Measurements from ENCODE around the gene PRRT1B.
"Not testable (repeated sequence)": the region's sequence is repeated elsewhere in the genome, so short reads cannot be mapped to it uniquely, and the experiment has no call there.

PRRT1B gene

DNA sequence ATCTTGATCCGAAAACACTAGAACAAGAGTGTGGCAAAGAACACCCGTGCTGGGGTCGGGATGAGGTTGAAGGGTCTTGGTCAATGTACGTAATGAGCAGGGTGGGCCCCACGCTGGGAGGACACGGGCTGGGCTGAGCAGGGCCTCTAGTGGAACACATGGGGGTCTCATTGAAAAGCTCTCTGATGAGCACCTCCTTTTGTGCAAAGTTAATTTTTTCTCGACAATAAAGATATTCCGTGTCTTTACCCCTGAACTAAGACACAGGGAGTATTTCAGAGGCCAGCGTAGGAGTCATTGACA, 22.3 kb upstream of the PRRT1B start:
- DNase-seq, result no peak

DNA sequence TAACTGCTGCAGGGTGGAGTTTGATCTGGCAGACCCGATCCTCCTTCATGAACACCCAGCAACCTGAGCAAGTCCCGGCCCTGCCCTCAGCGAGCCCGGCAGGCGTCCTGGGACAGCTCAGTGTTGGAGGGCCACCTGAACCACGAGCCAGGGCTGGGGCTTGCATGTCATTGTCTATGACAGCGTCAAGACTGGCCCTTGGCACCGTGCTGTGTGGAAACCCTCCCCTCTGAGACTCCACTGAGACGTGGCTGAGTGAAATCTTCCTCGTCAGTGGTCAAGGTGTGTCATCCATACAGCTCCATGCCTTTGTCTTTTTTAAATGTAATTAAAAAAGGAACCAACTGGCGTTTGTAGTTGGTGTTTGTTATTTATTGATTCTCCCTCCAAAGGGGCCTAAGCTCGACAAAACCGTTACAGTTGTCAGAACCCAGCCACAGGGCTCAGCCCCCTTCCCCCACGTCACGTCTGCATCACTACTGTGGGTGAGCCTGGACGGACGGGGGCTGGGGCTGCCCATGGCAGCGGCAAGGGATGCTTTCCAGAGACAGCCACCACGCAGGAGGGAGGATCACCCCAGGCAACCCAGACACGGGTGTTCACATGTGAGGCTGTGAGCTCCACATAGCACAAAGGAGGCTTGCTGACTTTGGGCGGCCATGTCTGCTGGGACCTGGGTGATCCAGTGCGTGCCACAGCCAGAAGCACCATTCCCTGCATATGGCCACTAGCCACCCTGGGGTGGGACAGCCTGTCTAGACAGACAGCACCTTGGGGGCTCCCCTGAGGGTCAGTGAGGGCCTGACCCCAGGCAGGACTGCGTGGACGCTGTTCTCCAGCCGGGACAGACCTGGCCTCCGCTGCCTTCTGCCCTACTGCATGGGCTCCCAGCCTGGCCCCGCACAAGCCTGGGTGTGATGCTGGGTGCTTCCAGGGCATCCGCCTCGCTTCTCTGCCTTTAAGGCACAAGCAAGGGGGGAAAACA, 21.6 kb upstream of the PRRT1B start:
- DNase-seq, result no peak

DNA sequence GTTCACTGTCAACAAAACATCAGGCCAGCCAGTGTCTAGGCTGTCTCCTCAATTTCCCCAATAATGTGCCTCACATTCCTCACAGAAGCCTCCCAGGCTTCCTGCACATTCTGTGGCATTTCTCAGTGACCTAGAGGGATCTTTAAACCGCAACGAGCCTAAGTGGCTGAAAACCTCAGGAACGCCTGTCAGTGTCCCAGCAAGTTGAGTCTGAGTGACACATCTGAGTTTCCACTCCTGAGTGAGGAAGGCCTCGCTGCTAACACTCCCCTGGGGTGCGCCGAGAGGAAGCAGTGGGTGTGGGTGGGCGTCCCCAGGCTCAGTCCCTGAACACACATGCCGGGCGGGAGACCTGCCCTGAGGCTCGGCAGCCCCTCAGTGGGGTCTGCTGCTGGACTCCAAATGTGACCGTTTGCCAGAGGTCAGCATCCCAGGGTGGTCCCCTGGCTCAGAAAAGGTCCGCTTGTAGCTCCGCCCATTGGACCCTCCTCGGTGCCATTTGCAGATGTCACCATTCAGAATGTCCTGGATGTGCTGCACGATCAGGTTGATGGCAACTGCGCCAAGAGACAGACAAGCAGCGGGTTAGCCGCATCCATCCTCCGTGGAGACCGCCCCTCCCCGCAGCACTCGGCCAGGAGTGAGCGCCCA, 20.5 kb upstream of the PRRT1B start:
- no peak for DNase-seq

DNA sequence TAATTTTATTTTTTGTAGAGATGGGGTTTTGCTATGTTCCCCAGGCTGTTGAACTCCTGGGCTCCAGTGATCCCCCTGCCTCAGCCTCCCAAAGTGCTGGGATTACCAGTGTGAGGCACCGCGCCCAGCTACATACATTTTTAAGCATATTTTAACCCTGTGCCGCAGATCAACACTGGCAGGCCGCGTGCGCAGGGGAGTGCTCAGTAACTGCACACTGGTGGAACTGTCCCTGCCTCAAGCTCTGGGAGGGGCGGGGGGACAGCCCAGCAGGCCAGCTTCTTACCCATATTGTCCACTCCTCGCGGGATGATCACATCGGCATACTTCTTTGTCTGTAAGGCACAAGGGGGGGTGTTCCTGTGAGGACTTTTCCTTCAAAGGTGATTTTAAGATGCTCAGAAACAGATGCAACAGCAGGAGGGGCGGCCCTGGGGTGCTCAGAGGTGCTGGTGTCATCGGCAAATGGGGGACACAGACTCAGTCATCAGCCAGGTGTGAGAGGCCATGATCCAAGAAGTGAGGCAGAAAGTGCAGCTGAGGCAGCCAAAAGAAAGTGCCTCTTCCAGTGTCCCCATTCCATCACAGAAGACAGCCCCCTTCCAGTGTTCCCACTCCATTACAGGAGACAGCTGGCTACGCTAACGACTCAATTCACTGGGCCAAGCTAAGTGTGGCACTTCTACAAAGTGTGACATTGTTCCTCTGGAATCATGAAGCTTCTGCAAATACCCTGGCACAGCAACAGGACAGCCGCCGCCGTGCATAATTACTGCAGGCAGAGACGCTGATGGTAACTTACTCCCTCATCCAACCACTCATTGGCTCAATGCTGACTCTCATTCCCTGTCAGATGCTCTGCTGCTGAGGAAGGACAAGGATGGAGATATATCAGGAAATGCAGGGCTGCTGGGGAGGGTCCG, 19.4 kb upstream of the PRRT1B start:
- DNase-seq, result no peak

DNA sequence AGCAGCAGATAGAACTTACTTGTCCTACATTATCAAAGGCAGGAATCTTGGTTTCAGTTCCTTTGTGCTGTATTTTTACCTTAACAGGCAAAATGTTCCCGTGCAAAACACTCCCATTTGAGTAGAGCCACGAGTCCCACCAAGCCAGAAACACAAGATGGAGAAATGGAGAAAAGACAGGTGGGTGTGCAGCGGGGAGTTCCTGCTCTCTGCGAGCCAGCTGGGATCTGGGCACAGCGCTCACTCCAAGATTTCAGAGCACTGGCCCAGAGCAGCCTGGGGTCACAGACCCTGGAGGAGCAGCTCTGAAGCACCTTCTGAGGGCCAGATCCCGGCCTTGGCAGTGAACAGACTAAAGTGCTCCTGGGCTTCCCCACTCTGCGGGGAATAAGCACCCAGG, 17.1 kb upstream of the PRRT1B start:
- no peak for DNase-seq

DNA sequence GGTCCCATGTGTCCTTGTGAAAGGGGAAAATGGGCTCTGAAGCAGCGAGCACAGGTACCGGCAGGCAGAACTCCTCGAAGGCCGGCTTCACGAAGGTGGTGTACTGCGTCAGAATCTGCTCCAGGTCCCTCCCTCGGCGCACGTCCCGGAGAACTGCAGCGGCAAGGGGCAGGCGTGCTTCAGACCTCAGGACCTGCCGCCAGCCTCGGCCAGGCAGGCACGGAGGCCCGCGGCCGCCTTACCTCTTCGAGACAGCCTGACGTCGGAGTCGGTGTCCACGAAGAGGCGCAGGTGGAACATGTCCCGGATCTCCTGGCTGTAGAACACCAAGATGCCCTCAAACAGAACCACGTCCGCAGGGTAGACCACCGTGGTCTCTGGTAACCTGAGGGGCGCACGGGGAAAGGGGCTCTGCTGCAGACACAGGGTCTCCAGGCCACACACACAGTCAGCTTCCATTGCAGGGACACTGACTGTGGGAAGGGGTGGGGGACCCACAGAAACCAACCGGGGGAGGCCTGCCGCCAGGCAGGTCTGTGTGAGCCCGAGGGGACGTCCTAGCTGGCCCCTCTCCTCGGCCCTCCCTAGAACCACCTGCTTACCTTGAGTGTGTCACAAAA, 16.3 kb upstream of the PRRT1B start:
- DNase-seq, result no peak

DNA sequence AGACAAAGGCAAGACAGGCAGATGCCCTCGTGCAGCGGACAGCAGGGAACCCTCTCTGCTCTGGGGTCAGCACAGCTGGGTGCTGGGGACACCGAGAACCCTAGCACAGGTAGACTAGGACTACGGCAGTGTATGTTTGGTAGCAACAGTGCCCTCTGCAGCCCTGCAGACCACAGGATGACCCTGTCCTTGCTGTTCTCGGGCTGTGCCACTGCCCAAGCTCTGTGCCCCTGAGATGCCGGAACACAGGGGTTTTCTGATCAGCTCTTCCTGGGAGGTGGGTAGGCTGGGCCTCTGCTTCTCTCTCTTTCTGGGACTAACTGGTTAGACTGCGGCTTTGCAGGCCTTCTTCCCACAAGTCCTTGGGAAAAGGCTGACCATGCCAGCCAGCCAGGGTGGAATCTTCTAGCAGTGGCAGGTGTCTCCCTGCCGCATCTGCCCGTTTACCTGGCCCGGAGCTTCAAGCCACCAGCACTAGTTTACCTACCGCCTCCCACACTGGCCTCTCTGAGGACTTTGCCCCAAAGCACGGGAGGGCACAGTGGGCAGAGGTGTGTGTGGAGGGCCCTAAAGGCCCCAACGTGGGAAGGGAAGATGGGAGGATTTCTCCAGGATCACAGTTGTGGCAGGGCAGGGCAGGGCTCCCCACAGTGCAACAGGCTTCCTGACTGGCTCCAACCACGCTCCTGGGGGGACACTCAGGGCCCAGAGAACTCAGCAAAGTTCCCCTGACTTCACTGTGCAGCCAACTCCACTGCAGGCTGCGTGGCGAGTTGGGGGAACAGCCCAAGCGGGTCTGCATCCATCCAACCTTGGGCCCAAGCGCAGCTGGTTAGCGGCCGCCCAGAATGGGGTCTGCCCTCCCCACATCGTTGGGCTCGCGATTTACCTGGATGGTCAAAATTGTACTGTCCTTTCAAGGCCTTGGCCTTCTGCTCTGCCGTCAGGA, 15.5 kb upstream of the PRRT1B start:
- no peak for DNase-seq

DNA sequence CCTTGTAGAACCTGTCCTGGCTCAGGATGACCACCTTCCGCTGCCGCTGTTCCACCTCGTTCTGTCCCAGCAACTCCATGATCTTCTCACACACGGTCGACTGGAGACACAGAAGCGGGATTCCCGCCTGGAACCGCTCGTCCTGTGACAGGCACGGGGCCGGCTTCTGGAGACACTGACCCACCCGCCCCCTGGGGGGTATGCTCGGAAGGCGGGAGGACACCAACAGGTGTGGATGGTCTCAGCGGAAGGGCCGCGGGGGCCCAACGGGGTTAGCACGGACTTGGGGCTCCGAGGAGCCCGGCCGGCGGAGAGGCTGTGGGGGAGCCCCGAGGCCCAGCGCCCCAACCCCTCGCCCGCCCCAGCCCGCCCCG, 14.8 kb upstream of the PRRT1B start:
- no peak for DNase-seq

DNA sequence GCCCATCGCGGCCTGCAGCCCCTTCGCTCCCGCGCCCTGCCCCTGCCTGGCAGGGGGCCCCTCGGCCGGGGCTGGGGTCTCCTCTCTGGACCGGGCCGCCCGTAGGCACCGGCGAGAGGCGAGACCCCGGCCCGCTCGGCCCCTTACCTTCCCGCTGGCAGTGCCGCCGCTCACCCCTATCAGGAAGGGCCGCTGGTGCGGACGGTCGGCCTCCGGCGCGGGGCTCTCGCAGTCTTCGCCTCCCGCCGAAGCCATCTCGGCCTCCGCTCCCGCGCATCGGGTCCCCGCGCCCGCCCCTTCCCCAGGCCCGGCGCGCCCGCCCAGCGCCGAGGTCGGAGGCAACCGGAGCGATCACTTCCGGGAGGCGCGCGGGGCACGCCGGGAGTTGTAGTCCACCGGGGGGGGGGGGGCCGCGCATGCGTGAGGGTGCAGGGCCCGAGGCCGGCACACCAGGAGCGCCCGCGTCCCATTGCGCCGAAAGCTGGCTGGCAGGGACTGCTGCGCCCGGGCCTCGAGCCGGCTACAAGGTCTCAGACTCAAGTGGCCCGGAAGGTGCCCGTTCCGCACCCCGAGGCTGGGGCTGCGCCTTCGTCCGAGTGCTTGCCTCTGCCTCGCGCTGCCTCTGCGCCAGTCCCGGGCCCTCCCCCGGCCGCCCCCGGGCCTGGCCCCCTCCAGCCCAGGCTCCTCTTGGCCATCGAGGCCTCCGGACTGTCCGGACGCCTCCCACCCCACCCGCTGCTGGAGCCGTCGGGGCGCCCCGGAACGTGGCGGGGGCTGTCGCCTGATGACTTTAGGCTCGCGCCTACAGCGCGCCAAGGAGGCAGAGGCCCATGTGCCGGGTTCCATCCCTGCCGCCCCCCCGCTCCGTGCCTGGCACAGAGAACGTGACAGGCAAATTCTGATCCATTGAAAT, 14.1 kb upstream of the PRRT1B start, which contains the start of gene UCK1:
Gene UCK1, minus strand, starts transcription at position 344 of the 913 bp plus-strand sequence. Its CDS starts 89 bp downstream, at position 255.
- peak; percentile 76 to 78 for DNase-seq

DNA sequence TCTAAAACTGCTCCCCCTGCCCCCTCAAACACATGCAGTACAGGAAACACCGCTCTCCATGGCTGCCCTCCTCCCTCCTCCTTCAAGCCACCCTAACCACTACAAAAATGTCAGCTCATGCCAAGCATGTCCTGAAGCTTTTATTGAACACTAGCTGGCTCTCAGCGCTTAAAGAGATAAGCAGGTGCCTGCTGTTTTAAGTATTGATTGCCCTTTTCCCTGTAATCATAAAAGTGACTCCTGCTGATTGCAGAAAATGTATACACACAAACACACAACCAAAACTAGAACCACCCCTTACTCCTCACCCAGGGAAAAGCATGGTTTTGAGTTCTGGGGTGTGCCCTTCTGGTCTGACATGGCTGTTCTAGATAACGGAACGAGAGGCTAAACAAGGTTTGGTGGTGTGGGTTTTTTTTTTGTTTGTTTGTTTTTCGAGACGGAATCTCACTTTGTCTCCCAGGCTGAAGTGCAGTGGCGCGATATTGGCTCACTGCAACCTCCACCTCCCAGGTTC, 10.5 kb upstream of the PRRT1B start:
- DNase-seq, result peak in 1 of 2 donors; percentile 18

DNA sequence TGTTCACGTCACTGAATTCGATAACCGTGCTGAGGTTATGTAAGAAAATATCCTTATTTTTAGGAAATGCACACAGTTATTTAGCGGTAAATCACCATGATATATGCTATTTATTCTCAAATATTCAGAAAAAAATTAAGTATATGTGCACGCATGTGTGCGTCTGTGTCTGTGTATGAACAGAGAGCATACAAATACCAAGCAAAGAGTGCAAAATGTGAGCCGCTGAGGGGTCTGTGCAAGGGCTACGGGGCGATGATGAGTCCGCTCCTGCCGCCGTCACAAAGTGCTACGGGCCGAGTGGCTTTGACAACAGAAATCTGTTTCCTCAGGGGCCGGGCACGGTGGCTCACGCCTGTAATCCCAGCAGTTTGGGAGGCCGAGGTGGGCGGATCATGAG, 7.4 kb upstream of the PRRT1B start:
- no peak for DNase-seq

DNA sequence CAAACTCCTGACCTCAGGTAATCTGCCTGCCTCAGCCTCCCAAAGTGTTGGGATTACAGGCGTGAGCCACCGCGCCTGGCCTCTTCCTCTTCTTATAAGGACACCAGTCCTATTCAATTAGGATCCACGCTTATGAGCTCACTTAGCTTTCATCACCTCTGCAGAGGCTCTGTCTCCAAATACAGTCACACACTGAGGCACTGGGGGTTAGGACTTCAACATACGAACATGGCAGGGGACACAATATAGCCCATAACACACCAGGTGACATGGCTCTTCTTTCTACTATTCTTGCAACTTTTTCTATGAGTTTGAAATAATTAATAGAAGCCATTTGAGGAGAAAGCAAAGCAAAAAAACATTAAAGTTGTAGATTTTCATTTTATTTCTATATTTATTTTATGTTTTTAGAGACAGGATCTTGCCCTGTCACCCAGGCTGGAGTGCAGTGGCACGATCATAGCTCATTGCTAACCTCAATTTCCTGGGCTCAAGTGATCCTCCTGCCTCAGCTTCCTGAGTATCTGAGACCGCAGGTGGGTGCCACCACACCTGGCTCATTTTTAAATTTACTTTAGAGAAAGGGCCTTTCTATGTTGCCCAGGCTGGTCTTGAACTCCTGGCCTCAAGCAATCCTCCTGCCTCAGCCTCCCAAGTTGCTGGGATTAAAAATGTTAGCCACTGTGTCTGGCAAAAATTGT, 6.0 kb upstream of the PRRT1B start:
- peak in 1 of 2 donors; percentile 50 for DNase-seq

DNA sequence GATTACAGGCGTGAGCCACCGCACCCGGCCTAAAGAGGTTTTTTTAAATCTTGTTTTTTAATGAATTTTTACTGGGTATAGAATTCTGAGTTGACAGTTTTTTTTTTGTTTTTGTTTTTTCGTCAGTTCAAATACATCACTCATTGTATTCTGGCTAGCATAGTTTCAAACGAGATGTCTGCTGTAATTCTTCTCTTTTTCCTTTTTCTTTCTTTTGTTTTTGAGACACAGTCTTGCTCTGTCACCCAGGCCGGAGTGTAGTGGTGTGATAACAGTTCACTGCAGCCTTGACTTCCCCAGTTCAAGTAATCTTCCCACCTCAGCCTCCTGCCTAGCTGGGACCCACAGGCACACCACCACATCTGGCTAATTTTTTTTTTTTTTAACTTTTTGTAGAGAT, 2.2 kb upstream of the PRRT1B start:
- DNase-seq, result no peak

DNA sequence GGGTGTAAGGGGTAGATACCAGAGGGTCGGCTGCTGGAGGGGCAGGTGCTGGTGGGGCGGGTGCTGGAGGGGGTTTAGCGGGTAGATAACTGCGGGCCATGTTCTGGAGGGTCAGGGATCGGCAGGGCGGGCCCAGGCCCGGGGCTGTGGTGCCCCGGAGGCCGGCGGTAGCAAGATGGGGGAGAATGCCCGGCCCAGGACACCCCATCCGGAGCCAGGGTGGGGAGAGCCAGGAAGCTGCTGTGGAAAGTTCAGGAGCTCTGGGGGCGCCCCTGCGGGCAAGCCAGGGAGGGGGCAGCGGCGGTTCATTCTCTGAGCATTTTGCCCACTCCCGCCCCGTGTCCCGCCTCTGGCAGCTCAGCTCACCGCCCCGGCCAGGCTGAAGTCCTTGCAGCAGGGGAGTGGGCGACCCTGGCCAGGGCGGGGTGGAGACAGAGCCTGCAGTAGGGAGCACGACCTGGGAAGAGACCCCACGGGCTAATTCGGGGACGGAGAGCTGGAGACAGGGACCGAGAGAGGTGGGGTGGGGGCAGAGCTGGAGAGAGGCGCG, 538 bp downstream of the PRRT1B start:
- no peak for DNase-seq

DNA sequence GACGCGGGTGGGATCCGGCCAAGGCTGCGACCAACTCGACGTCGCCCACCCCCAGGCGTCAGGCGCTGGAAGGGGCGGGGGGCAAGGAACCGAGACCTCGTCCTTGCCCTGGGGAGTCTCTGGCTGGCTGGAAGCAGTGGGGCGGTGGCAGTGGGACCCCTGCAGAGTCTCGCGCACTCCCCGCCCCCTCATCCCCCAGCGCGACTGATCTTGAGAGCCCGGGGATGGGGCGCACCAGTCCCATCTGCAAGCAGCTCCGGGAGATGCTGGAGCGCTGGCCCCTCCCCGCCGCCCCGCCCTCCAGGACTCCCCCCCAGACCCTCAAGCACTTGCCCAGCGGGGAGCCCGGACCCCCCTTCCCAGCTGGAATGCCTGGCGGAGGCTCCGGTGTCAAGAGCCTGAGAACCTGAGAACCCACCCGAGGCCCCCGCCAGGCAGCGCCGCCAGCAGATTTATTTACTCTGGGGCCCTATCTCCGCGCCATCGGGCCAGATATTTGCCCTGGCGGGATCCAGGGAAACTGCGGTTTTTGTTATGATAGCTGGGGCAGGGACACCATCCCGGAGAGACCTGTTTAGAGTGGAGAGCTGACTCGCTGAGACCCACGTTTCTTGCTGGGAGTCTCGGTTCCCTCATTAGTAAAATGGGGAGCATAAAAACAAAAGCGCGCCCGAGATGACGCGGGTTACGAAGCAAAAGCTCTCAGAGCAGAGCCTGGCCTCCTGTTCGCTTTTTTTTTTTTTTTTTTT, 1.2 kb downstream of the PRRT1B start:
- no peak for DNase-seq

DNA sequence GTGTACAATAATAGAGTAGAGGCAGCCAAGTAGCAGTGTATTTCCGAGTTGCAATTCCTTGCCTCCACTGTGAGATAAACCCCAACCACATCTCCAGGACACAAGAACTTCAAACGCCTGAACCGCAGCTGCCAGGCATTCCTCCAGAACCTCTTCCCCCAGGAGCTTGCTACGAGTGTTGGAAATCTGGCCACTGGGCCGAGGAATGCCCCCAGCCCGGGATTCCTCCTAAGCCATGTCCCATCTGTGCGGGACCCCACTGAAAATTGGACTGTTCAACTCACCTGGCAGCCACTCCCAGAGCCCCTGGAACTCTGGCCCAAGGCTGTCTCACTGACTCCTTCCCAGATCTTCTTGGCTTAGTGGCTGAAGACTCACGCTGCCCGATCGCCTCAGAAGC, 3.9 kb downstream of the PRRT1B start:
- not testable (repeated sequence) for DNase-seq

DNA sequence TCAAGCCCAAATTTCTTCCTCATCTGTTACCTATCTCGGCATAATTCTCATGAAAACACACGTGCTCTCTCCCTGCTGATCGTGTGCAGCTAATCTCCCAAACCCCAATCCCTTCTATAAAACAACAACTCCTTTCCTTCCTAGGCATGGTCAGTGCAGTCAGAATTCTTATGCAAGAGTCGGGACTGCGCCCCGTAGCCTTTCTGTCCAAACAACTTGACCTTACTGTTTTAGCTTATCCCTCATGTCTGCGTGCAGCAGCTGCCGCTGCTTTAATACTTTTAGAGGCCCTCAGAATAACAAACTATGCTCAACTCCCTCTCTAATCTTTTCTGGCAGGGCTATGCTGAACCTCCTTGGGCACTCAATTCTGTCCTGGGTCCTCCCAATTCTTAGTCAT, 5.1 kb downstream of the PRRT1B start:
- DNase-seq, result not testable (repeated sequence)

DNA sequence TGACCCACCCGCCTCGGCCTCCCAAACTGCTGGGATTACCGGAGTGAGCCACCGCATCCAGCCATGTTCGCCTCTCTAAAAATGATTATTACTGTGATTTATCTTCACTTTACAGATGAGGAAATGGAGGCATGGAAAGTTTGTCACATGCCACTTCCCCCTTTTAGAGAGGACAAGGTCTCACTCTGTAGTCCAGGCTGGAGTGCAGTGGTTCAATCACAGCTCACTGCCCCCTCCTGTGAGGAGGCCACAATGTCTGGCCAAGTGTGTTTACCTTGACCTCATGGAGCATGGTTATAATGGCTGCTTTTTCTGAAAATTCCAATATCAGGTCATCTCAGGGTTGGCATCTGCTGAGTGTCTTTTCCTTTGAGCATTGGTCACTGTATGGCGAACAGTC, 6.7 kb downstream of the PRRT1B start:
- DNase-seq, result no peak
